Right renal pelvis (tissue), 4 donors: Measurements from ENCODE around the gene OR5K2. TPM values are rescaled to one million over a fixed set of nuclear protein-coding genes. Genes with fewer than 3 reads are reported as not detected.

Experiments used
- DNase-seq, 4 donors: peaks; one replicate each; pipeline ENCODE4 v3.0.0-alpha.2; 2013; ENCODE audit warnings: low read depth in 4 of 4, low spot score in 3 of 4, missing footprints in 1 of 4
- polyA plus RNA-seq, 4 donors: library from polyadenylated mRNA; unstranded; fragments of 120-200 nt; gene quantifications; one replicate each; pipeline ENCODE4 v1.2.1, GENCODE V29; 2013; ENCODE audit not compliant: insufficient read length in 4 of 4

Gene OR5K2
- polyA plus RNA-seq, 4 donors = 0.35 TPM; not detected in 2

DNA sequence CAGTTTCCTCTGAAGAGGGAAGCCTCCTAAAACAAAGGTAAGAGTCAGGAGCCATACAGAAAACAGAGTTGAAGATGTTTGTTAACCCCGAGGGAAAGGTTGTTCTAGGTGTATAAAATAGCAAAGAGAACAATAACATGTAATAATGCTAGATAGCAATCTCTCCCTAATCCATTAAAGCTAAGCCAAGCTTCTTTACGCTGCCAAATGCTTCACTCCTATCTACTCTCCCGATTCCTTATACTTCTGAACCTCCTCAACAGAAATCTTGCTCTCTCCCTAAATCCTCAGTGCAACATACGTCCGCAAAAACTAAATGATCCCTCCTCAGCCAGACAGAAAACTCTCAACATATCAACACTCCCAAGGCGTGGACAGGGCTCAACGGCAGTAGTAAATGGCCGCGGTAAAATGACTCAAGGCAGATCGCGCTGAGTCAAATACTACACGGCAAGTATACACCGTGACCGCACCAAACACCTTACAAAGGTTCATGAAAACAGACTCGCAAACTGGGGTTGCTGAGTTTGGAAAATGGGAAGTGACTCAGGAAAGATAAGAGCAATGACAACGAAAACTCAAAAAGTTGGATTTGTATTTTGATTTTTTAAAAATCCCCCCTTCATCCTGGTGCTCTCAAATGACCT is 24.5 kb downstream of the OR5K2 start:
- DNase-seq = peak; percentile 41 to 54 (median 48)

DNA sequence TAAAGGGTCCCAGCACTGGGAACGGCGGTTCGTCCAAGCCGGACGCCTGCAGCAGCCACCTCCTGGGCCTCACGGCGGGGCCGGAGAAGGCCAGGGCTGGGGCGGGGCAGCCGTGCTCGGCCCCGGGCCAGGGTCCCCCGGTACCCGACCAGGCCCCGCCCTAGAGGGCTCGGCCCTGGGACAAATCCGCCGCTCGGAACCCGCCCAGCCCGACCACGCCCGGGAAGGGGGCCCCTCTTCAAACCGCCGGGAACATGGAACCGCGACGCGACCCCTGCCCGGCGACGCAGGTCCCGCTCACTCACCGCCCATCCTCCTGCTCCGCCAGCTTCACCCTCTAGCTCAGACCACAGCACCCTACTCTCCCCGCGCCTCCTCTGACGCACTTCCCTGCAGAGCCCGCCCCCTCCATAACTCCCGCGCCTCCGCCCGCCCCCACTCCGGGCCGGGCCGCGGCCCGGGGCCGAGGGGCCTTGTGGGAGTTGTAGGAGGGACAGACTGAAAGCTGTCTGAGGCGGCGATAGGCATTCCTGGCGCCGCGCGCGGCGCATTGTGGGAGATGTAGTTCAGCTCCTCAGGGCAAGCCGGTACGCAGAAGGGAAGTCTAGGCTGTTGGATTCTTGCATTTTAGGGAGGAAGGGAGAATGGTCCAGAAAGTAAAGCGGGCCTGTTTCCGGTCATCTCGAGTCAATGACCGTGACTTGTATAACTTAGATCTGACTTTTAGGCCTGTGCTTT is 25.2 kb downstream of the OR5K2 start, which contains the start of gene CLDND1:
TSS of gene CLDND1 (minus strand) at position 359 of the 738 bp plus-strand sequence. CDS start 1,478 bp downstream, outside the sequence.
- peak; percentile 88 to 93 (median 92) for DNase-seq

DNA sequence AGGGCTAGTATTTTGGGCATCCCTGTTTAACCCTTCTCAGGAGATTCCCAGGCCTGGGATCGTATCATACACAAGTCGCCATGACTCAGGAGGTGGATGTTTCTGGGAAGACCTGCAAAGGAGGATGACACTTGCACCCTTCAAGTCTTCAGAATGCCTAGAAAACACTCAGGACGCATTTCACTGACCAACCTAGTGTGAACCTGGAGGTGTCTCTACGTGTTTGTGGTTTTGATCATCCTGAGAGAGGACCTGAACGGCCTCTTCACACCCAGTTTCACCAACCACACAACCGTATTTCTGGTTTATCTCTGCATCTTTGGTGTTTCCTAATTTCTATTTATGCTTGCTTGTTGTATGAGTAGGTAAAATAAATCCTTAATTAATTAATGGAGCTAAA is 28.0 kb downstream of the OR5K2 start:
- no peak for DNase-seq

DNA sequence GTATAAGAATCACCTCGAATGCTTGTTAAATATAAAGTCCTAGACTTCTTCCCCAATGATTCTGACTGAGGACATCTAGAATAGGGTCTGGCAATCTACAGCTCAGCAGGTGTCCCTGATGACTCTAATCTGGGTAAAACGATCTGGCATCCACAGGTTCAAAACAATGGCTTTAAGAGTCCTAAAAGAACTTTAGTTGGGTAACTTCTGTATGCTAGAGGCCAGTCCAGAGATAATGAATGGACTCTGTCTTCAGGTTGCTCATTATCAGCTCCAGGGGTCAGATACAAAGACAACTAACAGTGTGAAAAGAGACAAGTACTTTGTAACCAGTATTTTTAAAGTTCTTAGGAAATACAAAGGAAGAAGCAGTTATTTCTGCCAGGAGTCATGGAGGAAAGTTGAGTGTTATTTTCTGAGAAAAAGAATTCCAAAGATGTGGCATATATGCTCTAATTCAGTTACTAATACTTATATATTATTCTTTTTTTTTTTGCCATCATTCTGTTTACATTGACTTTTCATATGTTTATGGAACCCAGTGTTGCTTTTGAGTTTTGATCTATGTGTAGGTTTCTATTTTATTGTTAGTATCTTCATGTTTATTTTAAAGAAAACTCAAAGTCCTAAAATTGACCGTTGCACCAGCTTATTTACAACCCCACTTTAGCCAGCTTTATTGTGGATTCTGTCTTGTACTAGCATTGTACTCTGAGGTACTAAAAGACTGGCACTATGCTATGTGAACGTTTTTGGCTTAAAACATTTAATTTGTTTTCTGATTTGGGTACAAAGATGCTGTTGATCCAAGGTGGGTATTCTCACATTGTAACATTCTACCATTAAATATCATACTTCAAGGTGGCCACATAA is 31.2 kb downstream of the OR5K2 start:
- DNase-seq = no peak

DNA sequence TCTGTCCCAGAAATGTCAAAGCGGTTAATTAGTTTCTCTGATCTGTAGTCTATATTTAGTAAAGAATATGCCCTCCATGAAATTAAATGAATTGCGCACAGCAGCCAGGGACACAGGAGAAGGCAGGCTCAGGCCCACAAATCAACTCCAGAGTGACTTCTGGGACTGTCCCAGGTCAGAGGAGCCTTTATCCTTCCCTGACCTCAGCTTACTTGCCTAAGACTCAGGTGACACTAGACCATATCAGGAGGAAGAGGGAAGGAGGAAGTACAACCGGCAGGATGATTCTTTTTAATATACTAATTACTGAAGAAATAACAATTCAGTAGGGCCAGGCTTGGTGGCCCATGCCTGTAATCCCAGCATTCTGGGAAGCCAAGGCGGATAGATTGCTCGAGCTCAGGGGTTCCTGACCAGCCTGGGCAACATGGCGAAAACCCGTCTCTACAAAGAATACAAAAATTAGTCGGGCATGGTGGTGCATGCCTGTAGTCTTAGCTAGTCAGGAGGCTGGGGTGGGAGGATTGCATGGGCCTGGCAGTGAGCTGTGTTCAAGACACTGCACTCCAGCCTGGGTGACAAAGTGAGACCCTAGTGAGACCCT is 32.5 kb downstream of the OR5K2 start:
- no peak for DNase-seq

DNA sequence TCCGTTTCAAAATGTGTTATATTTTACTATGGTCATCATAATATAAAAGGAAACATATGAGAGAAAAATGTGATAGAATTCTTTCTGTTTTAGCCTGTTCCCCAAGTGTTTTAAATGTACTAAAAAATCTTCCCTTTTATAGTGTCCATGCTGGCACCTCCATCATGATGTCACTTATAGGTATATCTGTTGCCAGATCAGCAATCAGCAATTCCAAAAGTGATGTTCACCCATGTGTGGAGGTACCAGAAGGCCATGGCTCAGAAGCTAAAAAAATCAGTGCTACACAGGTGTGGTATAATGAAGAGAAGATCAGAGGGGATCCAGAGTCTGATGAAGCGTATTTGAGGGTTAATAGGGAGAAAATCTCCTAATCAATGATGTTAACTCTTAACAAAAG is 33.2 kb downstream of the OR5K2 start:
- no peak for DNase-seq

DNA sequence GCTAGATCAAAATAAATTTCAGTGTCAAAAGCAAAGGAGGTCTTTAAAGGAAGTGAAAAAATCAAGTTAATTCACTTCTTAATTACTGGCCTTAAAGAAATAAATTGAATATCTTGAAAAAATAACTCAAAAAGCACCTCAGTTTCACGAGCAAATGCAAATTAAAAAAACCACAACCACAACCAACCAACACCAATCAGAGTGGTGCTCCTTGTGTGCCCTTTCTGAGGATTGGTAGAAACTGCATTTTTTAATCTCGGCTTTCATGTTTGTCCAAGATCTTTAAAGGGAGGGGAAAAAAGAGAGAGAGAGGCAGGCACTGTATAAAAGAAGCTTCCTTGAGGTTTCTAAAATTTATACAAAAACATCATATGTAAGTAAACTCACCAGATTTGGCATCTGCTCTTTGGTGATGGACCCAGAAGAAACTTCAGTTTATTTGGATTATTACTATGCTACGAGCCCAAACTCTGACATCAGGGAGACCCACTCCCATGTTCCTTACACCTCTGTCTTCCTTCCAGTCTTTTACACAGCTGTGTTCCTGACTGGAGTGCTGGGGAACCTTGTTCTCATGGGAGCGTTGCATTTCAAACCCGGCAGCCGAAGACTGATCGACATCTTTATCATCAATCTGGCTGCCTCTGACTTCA is 34.3 kb downstream of the OR5K2 start, which contains the start of gene GPR15:
TSS of gene GPR15 (plus strand) at position 357 of the 653 bp plus-strand sequence. CDS start at position 413, 56 bp downstream.
- no peak for DNase-seq

DNA sequence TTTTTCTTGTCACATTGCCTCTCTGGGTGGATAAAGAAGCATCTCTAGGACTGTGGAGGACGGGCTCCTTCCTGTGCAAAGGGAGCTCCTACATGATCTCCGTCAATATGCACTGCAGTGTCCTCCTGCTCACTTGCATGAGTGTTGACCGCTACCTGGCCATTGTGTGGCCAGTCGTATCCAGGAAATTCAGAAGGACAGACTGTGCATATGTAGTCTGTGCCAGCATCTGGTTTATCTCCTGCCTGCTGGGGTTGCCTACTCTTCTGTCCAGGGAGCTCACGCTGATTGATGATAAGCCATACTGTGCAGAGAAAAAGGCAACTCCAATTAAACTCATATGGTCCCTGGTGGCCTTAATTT is 34.8 kb downstream of the OR5K2 start:
- DNase-seq = no peak

DNA sequence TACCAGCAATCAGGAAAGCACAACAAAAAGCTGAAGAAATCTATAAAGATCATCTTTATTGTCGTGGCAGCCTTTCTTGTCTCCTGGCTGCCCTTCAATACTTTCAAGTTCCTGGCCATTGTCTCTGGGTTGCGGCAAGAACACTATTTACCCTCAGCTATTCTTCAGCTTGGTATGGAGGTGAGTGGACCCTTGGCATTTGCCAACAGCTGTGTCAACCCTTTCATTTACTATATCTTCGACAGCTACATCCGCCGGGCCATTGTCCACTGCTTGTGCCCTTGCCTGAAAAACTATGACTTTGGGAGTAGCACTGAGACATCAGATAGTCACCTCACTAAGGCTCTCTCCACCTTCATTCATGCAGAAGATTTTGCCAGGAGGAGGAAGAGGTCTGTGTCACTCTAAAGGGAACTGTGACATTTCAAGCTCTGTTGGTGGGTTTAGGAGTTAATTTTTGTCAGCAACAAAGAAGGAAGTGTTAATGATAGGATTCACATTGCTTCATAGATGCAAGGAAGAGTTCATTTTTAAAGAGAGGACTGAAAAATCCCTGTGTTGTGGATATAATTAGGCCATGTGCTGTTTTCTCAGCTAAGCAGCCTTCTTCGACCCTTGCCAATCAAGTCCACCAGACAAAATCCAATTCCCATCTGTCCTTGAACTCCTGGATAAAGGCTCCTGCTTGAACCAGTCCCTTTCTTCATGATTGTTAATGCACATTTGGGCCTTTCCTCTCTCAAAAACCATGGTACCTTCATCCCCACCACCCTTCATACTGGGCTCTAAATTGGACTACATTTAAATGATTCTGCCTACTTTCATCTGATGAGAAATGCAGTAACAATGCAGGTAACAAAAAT is 35.5 kb downstream of the OR5K2 start:
- no peak for DNase-seq

DNA sequence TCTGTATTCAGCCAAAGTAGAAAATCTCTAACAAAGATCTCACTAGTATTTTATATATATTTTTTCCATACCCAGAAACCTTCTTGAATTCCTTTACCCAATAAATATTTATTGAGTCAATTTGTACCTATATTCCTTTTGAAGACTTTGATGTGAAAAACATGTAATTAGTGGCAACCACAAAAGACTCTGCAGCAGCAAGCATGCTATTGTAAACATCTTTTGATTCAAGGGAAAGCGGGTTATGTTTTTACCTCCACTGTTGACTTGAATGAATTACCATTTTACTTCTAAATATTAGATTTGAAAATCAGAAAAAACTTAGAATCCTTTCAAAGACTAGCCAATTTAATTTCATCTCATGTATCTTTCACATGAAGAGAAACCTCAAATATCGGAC is 36.7 kb downstream of the OR5K2 start:
- no peak for DNase-seq

DNA sequence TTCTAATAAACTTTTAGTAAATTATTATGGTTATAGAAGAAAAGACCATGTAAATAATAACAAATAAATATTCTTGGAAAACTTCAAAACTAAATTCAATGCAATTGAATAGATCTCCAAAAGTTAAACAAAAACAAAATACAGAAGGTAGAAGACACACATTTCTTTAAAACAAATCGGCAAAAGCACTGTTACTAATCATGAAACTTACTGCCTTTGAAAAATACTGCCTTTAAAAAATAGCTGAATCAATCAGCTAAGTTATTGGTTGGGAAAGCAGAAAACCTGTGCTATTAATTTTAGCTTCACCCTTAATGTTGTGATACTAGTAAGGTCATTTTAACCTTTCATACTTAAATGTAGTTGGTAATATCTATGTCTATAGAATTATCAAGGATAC is 37.3 kb downstream of the OR5K2 start:
- no peak for DNase-seq

DNA sequence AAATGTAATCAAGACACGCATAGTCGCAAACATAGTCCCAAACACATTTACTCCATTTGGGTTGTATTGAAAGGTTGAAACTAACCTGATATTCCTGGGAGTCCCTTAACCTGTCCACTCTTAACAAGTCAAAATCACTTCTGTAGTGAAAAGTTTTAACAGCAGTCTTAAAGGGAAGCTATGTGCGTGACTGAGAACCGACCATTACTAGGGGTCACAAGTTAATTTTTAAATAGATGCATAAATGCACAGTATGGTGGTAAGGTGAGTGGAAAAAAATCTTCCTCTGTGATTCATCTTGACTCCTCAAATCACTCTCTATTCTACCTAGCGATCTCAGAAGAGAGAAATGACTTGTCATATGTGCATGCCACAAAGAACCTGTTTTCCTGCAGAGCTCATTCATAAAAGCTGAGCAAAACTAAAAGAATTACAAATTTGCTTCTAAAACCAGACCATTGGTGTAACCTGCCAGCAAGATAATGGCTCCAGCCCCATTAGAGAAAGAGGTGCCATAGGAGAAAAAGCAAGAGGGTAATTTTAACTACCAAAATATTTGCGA is 39.1 kb downstream of the OR5K2 start:
- DNase-seq = no peak

DNA sequence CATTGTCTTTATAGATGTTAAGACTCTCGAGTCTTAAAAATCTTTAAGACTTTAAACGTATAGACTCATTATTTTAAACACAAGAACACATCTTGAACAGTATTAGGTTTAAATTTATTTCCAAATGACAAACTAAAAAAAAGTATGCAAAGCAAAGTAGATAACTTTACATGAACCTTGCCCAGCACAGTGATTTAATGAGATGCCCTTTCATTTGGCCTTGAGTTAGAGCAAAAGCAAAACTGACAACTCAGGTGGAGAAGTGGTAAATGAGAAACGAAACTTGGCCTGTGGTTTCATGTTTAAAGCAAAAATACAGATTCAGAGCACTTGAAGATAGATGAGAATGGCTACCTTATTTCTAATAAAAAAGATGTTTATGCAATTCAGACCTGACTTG is 42.9 kb downstream of the OR5K2 start:
- no peak for DNase-seq

DNA sequence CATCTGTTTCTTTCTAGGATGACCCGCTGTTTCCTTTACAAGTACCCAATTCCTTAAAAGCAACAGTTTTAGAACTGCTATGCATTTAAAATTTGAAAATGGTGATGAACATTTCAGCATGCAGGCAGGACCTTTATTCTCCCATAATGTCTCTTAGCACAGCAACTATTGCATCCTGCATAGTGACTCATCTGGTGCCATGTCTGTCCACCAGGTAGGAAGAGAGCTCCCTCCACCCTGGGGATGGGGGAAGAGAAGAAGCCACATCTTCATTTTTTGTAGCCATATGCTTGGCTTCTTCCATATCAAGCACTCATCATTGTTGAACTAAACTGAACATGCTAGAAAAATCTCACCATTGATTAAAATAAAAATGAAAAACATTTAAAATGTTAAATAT is 44.2 kb downstream of the OR5K2 start:
- no peak for DNase-seq

DNA sequence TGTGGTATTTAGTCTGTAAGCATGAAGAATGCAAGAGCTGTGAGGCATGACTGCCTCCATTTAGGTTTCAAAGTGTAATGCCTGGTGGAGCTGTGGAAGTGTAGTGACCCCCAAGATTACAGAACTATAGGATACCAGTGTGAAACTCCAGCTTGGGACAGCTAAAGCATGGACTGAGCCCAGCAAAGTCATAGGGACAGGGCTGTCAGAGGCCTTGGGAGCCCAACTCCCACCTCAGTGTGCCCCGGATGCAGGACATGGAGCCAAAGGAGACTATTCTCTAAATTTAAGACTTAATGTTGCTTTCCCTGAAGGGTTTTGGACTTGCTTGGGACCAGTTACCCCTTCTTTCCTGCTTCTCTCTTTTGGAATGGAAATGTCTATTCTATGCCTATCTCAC is 45.1 kb downstream of the OR5K2 start:
- DNase-seq = no peak

DNA sequence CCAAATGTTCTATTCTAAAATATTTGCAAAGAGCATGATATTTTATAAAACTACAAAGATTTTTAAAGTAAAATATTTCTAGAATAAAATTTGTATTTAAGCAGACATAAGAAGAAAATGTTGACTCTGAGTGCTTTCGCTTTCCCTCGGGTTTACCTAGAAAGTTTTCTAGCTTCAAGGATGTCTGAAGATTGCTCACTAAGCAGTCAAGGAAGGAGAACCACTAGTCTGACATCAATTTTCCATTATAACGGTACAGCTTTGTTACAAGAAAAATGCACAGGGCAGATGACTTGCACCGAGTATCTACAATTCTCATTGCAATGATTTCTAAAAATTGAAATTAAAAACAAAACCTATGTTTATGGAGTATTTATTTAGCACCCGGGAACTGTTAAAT is 48.5 kb downstream of the OR5K2 start:
- DNase-seq = no peak
